Mesenchymal stem cell (in vitro differentiated cells and primary cell): Measurements from ENCODE around the gene STAC2.

Experiments
- DNase-seq: peaks from one replicate; pipeline ENCODE4 v3.0.0-alpha.2; 2013
- H2AFZ ChIP-seq: one replicate; pipeline ENCODE4 v1.6.1; 2013; ENCODE audit warnings: low read depth, mild to moderate bottlenecking, control low read depth, inconsistent platforms, low read length, moderate library complexity
- H2AK5ac ChIP-seq: 2 replicates; pipeline ENCODE4 v1.6.1; 2013; ENCODE audit warnings: low read length, moderate library complexity, mild to moderate bottlenecking, inconsistent platforms; ENCODE audit not compliant: severe bottlenecking
- H2BK120ac ChIP-seq: one replicate; pipeline ENCODE4 v1.6.1; 2013; ENCODE audit warnings: low read depth, mild to moderate bottlenecking, inconsistent platforms, low read length, moderate library complexity
- H2BK12ac ChIP-seq, 2 experiments: one replicate each; pipeline ENCODE4 v1.6.1; 2013; ENCODE audit warnings: inconsistent platforms in 2 of 2, low read length in 2 of 2, mild to moderate bottlenecking in 2 of 2, moderate library complexity in 2 of 2, control low read depth in 1 of 2
- H2BK15ac ChIP-seq: one replicate; pipeline ENCODE4 v1.6.1; 2013; ENCODE audit warnings: mild to moderate bottlenecking, low read depth, inconsistent platforms; ENCODE audit not compliant: poor library complexity, severe bottlenecking
- H2BK5ac ChIP-seq: 2 replicates; pipeline ENCODE4 v1.6.1; 2013; ENCODE audit warnings: low read depth, mild to moderate bottlenecking, low read length, control low read depth, inconsistent platforms; ENCODE audit not compliant: poor library complexity, severe bottlenecking
- H3K14ac ChIP-seq, 2 experiments: one replicate each; pipeline ENCODE4 v1.6.1; 2013; ENCODE audit warnings: inconsistent platforms in 2 of 2, low read length in 2 of 2, control low read depth in 1 of 2, mild to moderate bottlenecking in 1 of 2, moderate library complexity in 1 of 2
- H3K18ac ChIP-seq, 2 experiments: one replicate each; pipeline ENCODE4 v1.6.1; 2013; ENCODE audit warnings: inconsistent platforms in 2 of 2, low read length in 2 of 2, control low read depth in 1 of 2, low read depth in 1 of 2, mild to moderate bottlenecking in 1 of 2
- H3K23ac ChIP-seq, 2 experiments: one replicate each; pipeline ENCODE4 v1.6.1; 2013; ENCODE audit warnings: inconsistent platforms in 2 of 2, low read length in 2 of 2, mild to moderate bottlenecking in 2 of 2, moderate library complexity in 2 of 2, control low read depth in 1 of 2
- H3K27ac ChIP-seq: 2 replicates; pipeline ENCODE4 v1.5.1; 2013; ENCODE audit warnings: mild to moderate bottlenecking, moderate library complexity, low read length, control low read depth, inconsistent platforms; ENCODE audit not compliant: poor library complexity, severe bottlenecking
- H3K27me3 ChIP-seq, 2 experiments: 2 replicates each; pipeline versions ENCODE4 v1.6.1 to v1.7.0; 2013; ENCODE audit warnings: low read length in 2 of 2, mild to moderate bottlenecking in 2 of 2, moderate library complexity in 2 of 2, control low read depth in 1 of 2, inconsistent platforms in 1 of 2; ENCODE audit not compliant: control insufficient read depth in 1 of 2, insufficient read depth in 1 of 2
- H3K36me3 ChIP-seq, 2 experiments: 2 replicates each; pipeline versions ENCODE4 v1.6.1 to v1.7.0; 2013; ENCODE audit warnings: low read length in 2 of 2, control low read depth in 1 of 2, inconsistent platforms in 1 of 2, low read depth in 1 of 2, mild to moderate bottlenecking in 1 of 2; ENCODE audit not compliant: insufficient read depth in 2 of 2, control insufficient read depth in 1 of 2
- H3K4ac ChIP-seq, 2 experiments: one replicate each; pipeline ENCODE4 v1.6.1; 2013; ENCODE audit warnings: inconsistent platforms in 2 of 2, low read length in 2 of 2, mild to moderate bottlenecking in 2 of 2, moderate library complexity in 2 of 2, control low read depth in 1 of 2, low read depth in 1 of 2
- H3K4me1 ChIP-seq: 2 replicates; pipeline ENCODE4 v1.6.1; 2013; ENCODE audit warnings: low read depth, low read length, control low read depth; ENCODE audit not compliant: control insufficient read depth, insufficient read depth
- H3K4me2 ChIP-seq: 2 replicates; pipeline ENCODE4 v1.6.1; 2013; ENCODE audit warnings: low read length, mild to moderate bottlenecking, inconsistent platforms; ENCODE audit not compliant: poor library complexity, severe bottlenecking
- H3K4me3 ChIP-seq, 2 experiments: 2 replicates each; pipeline versions ENCODE4 v1.5.1 to v1.7.0; 2013; ENCODE audit warnings: low read length in 2 of 2, mild to moderate bottlenecking in 2 of 2, control low read depth in 1 of 2, low read depth in 1 of 2; ENCODE audit not compliant: insufficient read depth in 1 of 2
- H3K79me1 ChIP-seq: replicated peaks from 2 replicates; pipeline ENCODE4 v1.6.1; 2013; ENCODE audit warnings: mild to moderate bottlenecking, control low read depth, low read length, inconsistent platforms; ENCODE audit not compliant: poor library complexity, severe bottlenecking
- H3K9ac ChIP-seq: 2 replicates; pipeline ENCODE4 v1.7.0; 2013; ENCODE audit warnings: mild to moderate bottlenecking, low read length, moderate library complexity
- H3K9me3 ChIP-seq: 2 replicates; pipeline ENCODE4 v1.7.0; 2013; ENCODE audit warnings: mild to moderate bottlenecking, low read length; ENCODE audit not compliant: control insufficient read depth
- H4K8ac ChIP-seq: one replicate; pipeline ENCODE4 v1.6.1; 2013; ENCODE audit warnings: inconsistent platforms, mild to moderate bottlenecking, low read length, moderate library complexity
- H4K91ac ChIP-seq: one replicate; pipeline ENCODE4 v1.6.1; 2013; ENCODE audit warnings: mild to moderate bottlenecking, low read length, inconsistent platforms
- WGBS: methylation state at CpG from one replicate; pipeline ENCODE4 v1.1.7; 2013; ENCODE audit warnings: mixed read lengths; 5-methylcytosine and 5-hydroxymethylcytosine counted together

The STAC2 gene

GRCh38 chr17:39223907-39224777, 1.6 kb downstream of the STAC2 start:
- H3K9ac ChIP-seq = no peak overlapping the region
- no peaks in the 10 kb centered on the region for H3K9me3 ChIP-seq
- H3K27ac ChIP-seq = no peak overlapping the region
- H4K8ac ChIP-seq = no peak overlapping the region
- H3K4ac ChIP-seq = no peak overlapping the region
- H2BK120ac ChIP-seq = no peak overlapping the region
- no peaks in the 10 kb centered on the region for H3K79me1 ChIP-seq
- DNase-seq = no peak
- no peak overlapping the region for H3K18ac ChIP-seq
- no peak overlapping the region for H3K23ac ChIP-seq
- no peak overlapping the region for H2BK12ac ChIP-seq
- H2BK15ac ChIP-seq = no peak overlapping the region
- 21% methylated on average over 24 of the region's 33 CpGs for WGBS
- peaks cover 15% of the 10 kb centered on the region for H3K4me1 ChIP-seq
- peak overlapping the region; percentile 38 for H3K4me2 ChIP-seq
- no peak overlapping the region for H2AFZ ChIP-seq
- H2BK5ac ChIP-seq = no peak overlapping the region
- no peak overlapping the region for H2AK5ac ChIP-seq
- H3K36me3 ChIP-seq = no peaks in the 10 kb centered on the region
- H3K14ac ChIP-seq = no peak overlapping the region
- peaks cover 47 to 62% of the 10 kb centered on the region in 2 experiments for H3K27me3 ChIP-seq
- no peak overlapping the region for H3K4me3 ChIP-seq
- H4K91ac ChIP-seq = no peak overlapping the region

- no peak overlapping the region for H3K14ac ChIP-seq
- no peak overlapping the region for H2BK15ac ChIP-seq
- no peak overlapping the region for H3K23ac ChIP-seq
- no peak overlapping the region for H2AFZ ChIP-seq
- H3K27ac ChIP-seq = no peak overlapping the region
- no peak overlapping the region for H2BK120ac ChIP-seq
- H3K79me1 ChIP-seq = no peaks in the 10 kb centered on the region
- H3K27me3 ChIP-seq = peaks cover 50 to 71% of the 10 kb centered on the region in 2 experiments
- no peak overlapping the region for H2AK5ac ChIP-seq
- H2BK5ac ChIP-seq = no peak overlapping the region
- no peak for DNase-seq
- no peak overlapping the region for H3K18ac ChIP-seq
- H3K4me3 ChIP-seq = no peak overlapping the region
- no peak overlapping the region for H3K9ac ChIP-seq
- peaks cover 16% of the 10 kb centered on the region for H3K4me1 ChIP-seq
- H3K4me2 ChIP-seq = no peak overlapping the region
- H3K9me3 ChIP-seq = no peaks in the 10 kb centered on the region
- WGBS = 88% methylated on average over 4 of the region's 9 CpGs
- no peak overlapping the region for H4K91ac ChIP-seq
- H3K36me3 ChIP-seq = no peaks in the 10 kb centered on the region
- no peak overlapping the region for H2BK12ac ChIP-seq
- no peak overlapping the region for H4K8ac ChIP-seq
- no peak overlapping the region for H3K4ac ChIP-seq
These were observed 2.6 kb downstream of the STAC2 start for GRCh38 chr17:39222866-39223834.

GRCh38 chr17:39222151-39222550, 3.6 kb downstream of the STAC2 start:
- Histone ChIP-seq H2AFZ (no peak overlapping the region), H2AK5ac (no peak overlapping the region), H3K27me3 (peaks cover 48 to 73% of the 10 kb centered on the region in 2 experiments), H3K4ac (no peak overlapping the region), H3K36me3 (no peaks in the 10 kb centered on the region), H3K9ac (no peak overlapping the region), H2BK120ac (no peak overlapping the region), H2BK5ac (no peak overlapping the region), H3K4me2 (no peak overlapping the region), H3K27ac (no peak overlapping the region), H3K9me3 (no peaks in the 10 kb centered on the region), H3K79me1 (no peaks in the 10 kb centered on the region), H4K91ac (no peak overlapping the region), H3K4me1 (peaks cover 21% of the 10 kb centered on the region), H4K8ac (no peak overlapping the region), H3K18ac (no peak overlapping the region), H3K14ac (no peak overlapping the region), H2BK12ac (no peak overlapping the region), H2BK15ac (no peak overlapping the region), H3K23ac (no peak overlapping the region), H3K4me3 (no peak overlapping the region)
- DNase-seq = no peak
- WGBS = 91% methylated on average over 7 of the region's 7 CpGs

- WGBS = 92% methylated on average over 6 of the region's 6 CpGs
These were observed 4.2 kb downstream of the STAC2 start for GRCh38 chr17:39221572-39221971.

More at GRCh38 chr17:39221572-39221971, 4.2 kb downstream of the STAC2 start:
- no peak overlapping the region for H2AFZ ChIP-seq
- no peak overlapping the region for H3K4me2 ChIP-seq
- H2BK5ac ChIP-seq = no peak overlapping the region
- H3K4me1 ChIP-seq = peaks cover 21% of the 10 kb centered on the region
- H3K27ac ChIP-seq = no peak overlapping the region
- peaks cover 48 to 73% of the 10 kb centered on the region in 2 experiments for H3K27me3 ChIP-seq
- no peak overlapping the region for H2BK120ac ChIP-seq
- H3K9me3 ChIP-seq = no peaks in the 10 kb centered on the region
- no peak overlapping the region for H2AK5ac ChIP-seq
- no peak overlapping the region for H3K23ac ChIP-seq
- H3K79me1 ChIP-seq = no peaks in the 10 kb centered on the region
- H2BK12ac ChIP-seq = no peak overlapping the region
- H3K14ac ChIP-seq = no peak overlapping the region
- no peak overlapping the region for H3K9ac ChIP-seq
- no peak overlapping the region for H4K91ac ChIP-seq
- H4K8ac ChIP-seq = no peak overlapping the region
- H2BK15ac ChIP-seq = no peak overlapping the region
- no peak overlapping the region for H3K4ac ChIP-seq
- H3K18ac ChIP-seq = no peak overlapping the region
- H3K4me3 ChIP-seq = no peak overlapping the region
- H3K36me3 ChIP-seq = no peaks in the 10 kb centered on the region
- DNase-seq = no peak
